Testis (tissue), 2 donors: ENCODE results near the gene ARID1B.

Source experiments
- POLR2A ChIP-seq: fragments of 450-650 bp; IDR thresholded peaks from one replicate; pipeline ENCODE4 v1.6.1; 2017; ENCODE audit warnings: antibody characterized with exemption, mild to moderate bottlenecking, moderate library complexity
- TF ChIP-seq, protein P1 (sequence below), 3 experiments: fragments of 450-650 bp in 2 of 3; fragments of 200-600 bp in 1 of 3; sonication (generic) in 1 of 3; IDR thresholded peaks; one replicate each; pipeline ENCODE4 v1.5.1; 2016 to 2019; ENCODE audit warnings: antibody characterized with exemption in 3 of 3, mild to moderate bottlenecking in 2 of 3, moderate library complexity in 1 of 3

DNA sequence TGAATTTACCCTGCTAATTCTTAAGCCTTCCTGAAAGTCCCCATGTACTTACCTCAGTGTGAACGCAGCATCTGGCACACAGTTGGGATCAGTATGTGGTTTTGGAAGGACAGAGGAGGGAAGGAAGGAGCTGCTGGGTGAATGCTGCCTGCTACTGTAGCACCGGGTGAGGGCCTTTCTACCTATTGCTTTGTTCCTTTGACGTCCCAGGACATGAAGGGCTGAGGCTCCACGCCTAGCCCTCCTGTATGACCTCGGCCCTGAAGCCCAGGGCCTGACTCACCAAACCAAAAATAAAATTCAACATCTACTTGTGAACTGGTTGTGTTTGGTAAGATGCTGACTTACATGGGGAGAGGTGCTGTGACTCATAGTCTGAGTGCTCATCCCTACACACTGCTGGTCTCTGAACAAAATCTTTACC lies 51.1 kb downstream of the ARID1B start:
- TF ChIP-seq, protein P1, sequence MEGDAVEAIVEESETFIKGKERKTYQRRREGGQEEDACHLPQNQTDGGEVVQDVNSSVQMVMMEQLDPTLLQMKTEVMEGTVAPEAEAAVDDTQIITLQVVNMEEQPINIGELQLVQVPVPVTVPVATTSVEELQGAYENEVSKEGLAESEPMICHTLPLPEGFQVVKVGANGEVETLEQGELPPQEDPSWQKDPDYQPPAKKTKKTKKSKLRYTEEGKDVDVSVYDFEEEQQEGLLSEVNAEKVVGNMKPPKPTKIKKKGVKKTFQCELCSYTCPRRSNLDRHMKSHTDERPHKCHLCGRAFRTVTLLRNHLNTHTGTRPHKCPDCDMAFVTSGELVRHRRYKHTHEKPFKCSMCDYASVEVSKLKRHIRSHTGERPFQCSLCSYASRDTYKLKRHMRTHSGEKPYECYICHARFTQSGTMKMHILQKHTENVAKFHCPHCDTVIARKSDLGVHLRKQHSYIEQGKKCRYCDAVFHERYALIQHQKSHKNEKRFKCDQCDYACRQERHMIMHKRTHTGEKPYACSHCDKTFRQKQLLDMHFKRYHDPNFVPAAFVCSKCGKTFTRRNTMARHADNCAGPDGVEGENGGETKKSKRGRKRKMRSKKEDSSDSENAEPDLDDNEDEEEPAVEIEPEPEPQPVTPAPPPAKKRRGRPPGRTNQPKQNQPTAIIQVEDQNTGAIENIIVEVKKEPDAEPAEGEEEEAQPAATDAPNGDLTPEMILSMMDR (IDR thresholded peaks at IDR 0.05): no peak
- TF ChIP-seq POLR2A: no peak
